Neuronal stem cell (in vitro differentiated cells): ENCODE data around the gene VAMP7.
"Not testable (repeated sequence)": the region's sequence is repeated elsewhere in the genome, so short reads cannot be mapped to it uniquely, and the experiment has no call there.

Experiments used
- DNase-seq: peaks from one replicate; pipeline ENCODE4 v3.0.0-alpha.2; 2013; ENCODE audit warnings: low spot score
- H2AFZ ChIP-seq: one replicate; pipeline ENCODE4 v1.6.1; 2013; ENCODE audit warnings: mild to moderate bottlenecking, low read length, inconsistent platforms
- H2AK5ac ChIP-seq: 2 replicates; pipeline ENCODE4 v1.6.1; 2013; ENCODE audit warnings: low read depth, mild to moderate bottlenecking, inconsistent platforms, low read length, moderate library complexity, mixed read lengths
- H2BK120ac ChIP-seq: 2 replicates; pipeline ENCODE4 v1.6.1; 2013; ENCODE audit warnings: low read depth, mild to moderate bottlenecking, inconsistent platforms, low read length, moderate library complexity, mixed read lengths
- H2BK12ac ChIP-seq: one replicate; pipeline ENCODE4 v1.6.1; 2013; ENCODE audit warnings: low read length, inconsistent platforms
- H2BK15ac ChIP-seq: 2 replicates; pipeline ENCODE4 v1.6.1; 2013; ENCODE audit warnings: mild to moderate bottlenecking, low read length, inconsistent platforms, mixed read lengths
- H2BK5ac ChIP-seq: one replicate; pipeline ENCODE4 v1.6.1; 2013; ENCODE audit warnings: inconsistent platforms, mild to moderate bottlenecking, low read length, moderate library complexity
- H3K14ac ChIP-seq: one replicate; pipeline ENCODE4 v1.6.1; 2013; ENCODE audit warnings: low read length, inconsistent platforms
- H3K18ac ChIP-seq: 2 replicates; pipeline ENCODE4 v1.6.1; 2013; ENCODE audit warnings: low read length, inconsistent platforms
- H3K23ac ChIP-seq: 2 replicates; pipeline ENCODE4 v1.6.1; 2013; ENCODE audit warnings: low read depth, mild to moderate bottlenecking, mixed read lengths, low read length, inconsistent platforms; ENCODE audit not compliant: poor library complexity
- H3K27ac ChIP-seq: replicated peaks from 3 replicates; pipeline ENCODE4 v1.5.1; 2013; ENCODE audit warnings: low read length, inconsistent platforms
- H3K27me3 ChIP-seq, 3 experiments: 2 replicates each; pipeline ENCODE4 v1.6.1; 2013; ENCODE audit warnings: low read length in 3 of 3, mild to moderate bottlenecking in 2 of 3, inconsistent platforms in 1 of 3, low read depth in 1 of 3, mixed read lengths in 1 of 3, moderate library complexity in 1 of 3; ENCODE audit not compliant: control insufficient read depth in 3 of 3, insufficient read depth in 3 of 3
- H3K36me3 ChIP-seq, 2 donors: replicated peaks in 1 of 2; 2 replicates each; pipeline ENCODE4 v1.6.1; 2013; ENCODE audit warnings: low read length in 2 of 2; ENCODE audit not compliant: control insufficient read depth in 2 of 2, insufficient read depth in 2 of 2
- H3K4ac ChIP-seq: 2 replicates; pipeline ENCODE4 v1.6.1; 2013; ENCODE audit warnings: inconsistent platforms, mild to moderate bottlenecking, low read length, moderate library complexity
- H3K4me1 ChIP-seq, 2 donors: 1 replicate in 1 of 2; 2 replicates in 1 of 2; pipeline ENCODE4 v1.6.1; 2013; ENCODE audit warnings: low read length in 2 of 2, low read depth in 1 of 2; ENCODE audit not compliant: control insufficient read depth in 2 of 2, insufficient read depth in 1 of 2
- H3K4me2 ChIP-seq: one replicate; pipeline ENCODE4 v1.6.1; 2013; ENCODE audit warnings: mild to moderate bottlenecking, low read length, inconsistent platforms; ENCODE audit not compliant: insufficient read depth, poor library complexity, severe bottlenecking
- H3K4me3 ChIP-seq, 2 donors: 2 replicates each; pipeline ENCODE4 v1.5.1; 2013; ENCODE audit warnings: low read length in 2 of 2, mild to moderate bottlenecking in 2 of 2, inconsistent platforms in 1 of 2, moderate library complexity in 1 of 2
- H3K79me1 ChIP-seq: one replicate; pipeline ENCODE4 v1.6.1; 2013; ENCODE audit warnings: low read depth, mild to moderate bottlenecking, inconsistent platforms, low read length, moderate library complexity
- H3K9ac ChIP-seq: one replicate; pipeline ENCODE4 v1.6.1; 2013; ENCODE audit warnings: mild to moderate bottlenecking, low read depth, low read length, inconsistent platforms; ENCODE audit not compliant: poor library complexity
- H3K9me3 ChIP-seq, 2 donors: replicated peaks in 1 of 2; 2 replicates each; pipeline versions ENCODE3 to v1.6.1; 2013; ENCODE audit warnings: low read length in 2 of 2, mild to moderate bottlenecking in 2 of 2, inconsistent platforms in 1 of 2, low read depth in 1 of 2, mixed read lengths in 1 of 2, moderate library complexity in 1 of 2; ENCODE audit not compliant: control insufficient read depth in 2 of 2, insufficient read depth in 1 of 2
- H4K8ac ChIP-seq: one replicate; pipeline ENCODE4 v1.6.1; 2013; ENCODE audit warnings: low read depth, mild to moderate bottlenecking, inconsistent platforms, low read length, moderate library complexity
- H4K91ac ChIP-seq: one replicate; pipeline ENCODE4 v1.6.1; 2013; ENCODE audit warnings: low read length, low read depth, mild to moderate bottlenecking, inconsistent platforms; ENCODE audit not compliant: poor library complexity
- WGBS, 2 donors: extraction: QIAGEN DNeasy Blood & Tissue Kit; methylation state at CpG; one replicate each; pipeline ENCODE4 v1.1.7; 2013; ENCODE audit warnings: missing lambda C conversion rate in 2 of 2, mixed read lengths in 1 of 2; ENCODE audit not compliant: insufficient read length in 2 of 2, insufficient replicate concordance in 1 of 2; ENCODE audit errors: extremely low coverage in 2 of 2; 5-methylcytosine and 5-hydroxymethylcytosine counted together

The VAMP7 gene

GRCh38 chrX:155967653-155968325, 86.6 kb downstream of the VAMP7 start:
- no peak overlapping the region for H3K4me2 ChIP-seq
- DNase-seq, result no peak
- no CpG with 5 or more reads among the region's 3 CpGs for WGBS, 2 donors
- H2BK15ac ChIP-seq, result no peak overlapping the region
- no peak overlapping the region for H2BK12ac ChIP-seq
- no peaks in the 10 kb centered on the region for H3K79me1 ChIP-seq
- H2BK5ac ChIP-seq, result no peak overlapping the region
- H2AFZ ChIP-seq, result no peak overlapping the region
- no peaks in the 10 kb centered on the region for H3K36me3 ChIP-seq
- no peak overlapping the region for H3K14ac ChIP-seq
- H3K27ac ChIP-seq, result no peak overlapping the region
- H3K4me3 ChIP-seq, result no peak overlapping the region
- H3K9me3 ChIP-seq, result peaks cover 3 to 5% of the 10 kb centered on the region in 2 donors
- H2BK120ac ChIP-seq, result no peak overlapping the region
- no peak overlapping the region for H3K23ac ChIP-seq
- H4K8ac ChIP-seq, result no peak overlapping the region
- no peak overlapping the region for H3K18ac ChIP-seq
- no peak overlapping the region for H4K91ac ChIP-seq
- no peaks in the 10 kb centered on the region for H3K27me3 ChIP-seq
- no peaks in the 10 kb centered on the region for H3K4me1 ChIP-seq
- no peak overlapping the region for H3K9ac ChIP-seq
- no peak overlapping the region for H2AK5ac ChIP-seq
- no peak overlapping the region for H3K4ac ChIP-seq

DNA sequence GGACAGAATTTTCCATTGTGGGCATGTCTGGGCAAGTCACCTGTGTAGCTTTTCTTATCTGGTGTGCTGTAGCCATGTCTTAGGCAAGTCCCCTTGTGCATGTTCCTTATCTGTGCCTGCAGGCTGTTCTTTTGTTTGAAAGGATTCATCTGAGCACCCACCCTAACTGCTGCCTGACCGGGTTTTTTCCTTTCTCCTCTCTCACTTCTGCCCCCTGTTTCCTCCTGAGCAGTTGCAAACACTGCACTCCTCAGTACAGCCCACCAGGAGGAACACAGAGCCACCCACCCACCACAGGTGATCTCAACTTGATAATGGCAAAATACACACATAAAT, 87.1 kb downstream of the VAMP7 start:
- Histone ChIP-seq H3K9me3 (peaks cover 3 to 5% of the 10 kb centered on the region in 2 donors), H2AFZ (no peak overlapping the region), H3K4me1 (no peaks in the 10 kb centered on the region), H2BK15ac (no peak overlapping the region), H4K8ac (no peak overlapping the region), H4K91ac (no peak overlapping the region), H3K79me1 (no peaks in the 10 kb centered on the region), H3K18ac (no peak overlapping the region), H3K27ac (no peak overlapping the region), H3K9ac (no peak overlapping the region), H3K27me3 (no peaks in the 10 kb centered on the region), H3K14ac (no peak overlapping the region), H3K4ac (no peak overlapping the region), H3K23ac (no peak overlapping the region), H3K4me2 (no peak overlapping the region), H2BK12ac (no peak overlapping the region), H3K36me3 (no peaks in the 10 kb centered on the region), H2BK120ac (no peak overlapping the region), H2AK5ac (no peak overlapping the region), H2BK5ac (no peak overlapping the region), H3K4me3 (no peak overlapping the region)
- no peak for DNase-seq
- no CpG with 5 or more reads among the region's 1 CpG for WGBS, 2 donors

GRCh38 chrX:155968791-155969190, 87.6 kb downstream of the VAMP7 start:
- H3K18ac ChIP-seq, result no peak overlapping the region
- H3K9ac ChIP-seq, result no peak overlapping the region
- no peak overlapping the region for H3K4me2 ChIP-seq
- WGBS, 2 donors, result no CpG with 5 or more reads among the region's 5 CpGs
- H4K91ac ChIP-seq, result no peak overlapping the region
- H3K14ac ChIP-seq, result no peak overlapping the region
- no peak overlapping the region for H3K4me3 ChIP-seq
- H2BK120ac ChIP-seq, result no peak overlapping the region
- H3K9me3 ChIP-seq, result peaks cover 2 to 3% of the 10 kb centered on the region in 2 donors
- DNase-seq, result no peak
- no peak overlapping the region for H2BK15ac ChIP-seq
- no peak overlapping the region for H3K23ac ChIP-seq
- H2AK5ac ChIP-seq, result no peak overlapping the region
- no peak overlapping the region for H4K8ac ChIP-seq
- H2BK5ac ChIP-seq, result no peak overlapping the region
- H3K79me1 ChIP-seq, result no peaks in the 10 kb centered on the region
- H3K27me3 ChIP-seq, result no peaks in the 10 kb centered on the region
- no peaks in the 10 kb centered on the region for H3K4me1 ChIP-seq
- no peak overlapping the region for H3K4ac ChIP-seq
- no peaks in the 10 kb centered on the region for H3K36me3 ChIP-seq
- no peak overlapping the region for H3K27ac ChIP-seq
- no peak overlapping the region for H2AFZ ChIP-seq
- H2BK12ac ChIP-seq, result no peak overlapping the region

DNA sequence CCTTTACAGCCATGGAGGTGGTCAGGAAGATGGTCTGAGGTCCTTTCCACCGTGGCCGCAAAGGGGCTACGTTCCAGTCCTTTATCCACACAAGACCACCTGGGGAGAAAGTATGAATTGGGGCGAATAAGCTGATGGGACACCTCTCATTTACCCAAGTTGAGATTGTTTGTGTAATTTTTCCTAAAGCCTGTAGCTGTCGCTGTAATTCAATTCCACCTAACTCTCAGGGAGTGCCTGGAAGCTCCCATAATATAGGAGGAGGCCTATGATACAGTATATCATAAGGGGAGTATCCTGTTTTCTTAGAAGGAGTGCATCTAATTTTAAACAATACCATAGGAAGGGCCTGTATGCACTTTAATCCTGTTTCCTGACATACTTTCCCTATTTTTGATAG, 90.5 kb downstream of the VAMP7 start:
- WGBS, 2 donors, result no CpG with 5 or more reads among the region's 5 CpGs
- not testable (repeated sequence) for H3K4me2 ChIP-seq

More for the DNA sequence above, 90.5 kb downstream of the VAMP7 start:
- not testable (repeated sequence) for H3K9ac ChIP-seq, H2BK15ac ChIP-seq, H3K18ac ChIP-seq, H2BK5ac ChIP-seq, H3K23ac ChIP-seq, H3K4me3 ChIP-seq, H3K79me1 ChIP-seq, H2AFZ ChIP-seq, H4K91ac ChIP-seq, H2BK12ac ChIP-seq, H4K8ac ChIP-seq, H3K4ac ChIP-seq, H2AK5ac ChIP-seq, H3K9me3 ChIP-seq, H3K27me3 ChIP-seq, H2BK120ac ChIP-seq, DNase-seq, H3K4me1 ChIP-seq, H3K36me3 ChIP-seq, H3K27ac ChIP-seq, H3K14ac ChIP-seq
